K562 (cell line): Measurements from ENCODE around the gene B3GALT6. TPM values are rescaled to one million over a fixed set of nuclear protein-coding genes. Genes with fewer than 3 reads are reported as not detected.

ENCODE experiments used
- ATAC-seq: fragments of 200-7000 bp; cut with Tn5 transposase; 3 replicates; pipeline ENCODE4 v1.9.1; 2020; ENCODE audit warnings: moderate library complexity
- BruUV-seq: library from RNA; stranded (reverse); fragments of 400-500 nt; replicated peaks from 2 replicates; lab custom pipeline; 2021; lab: Mats Ljungman, UMichigan
- CTCF ChIA-PET: fragments of 300-600 bp; formaldehyde crosslinking; extraction: SDS; loops from one replicate; lab custom pipeline; 2021; ENCODE audit warnings: low intra/inter-chr PET ratio; lab: Yijun Ruan, JAX
- POLR2A ChIA-PET: fragments of 300-600, 350-650 bp; sonication (Branson Sonifier 250); formaldehyde crosslinking; extraction: SDS; loops from one replicate; lab custom pipeline; 2021; ENCODE audit warnings: antibody characterized with exemption, inconsistent platforms; lab: Yijun Ruan, JAX
- DNase-seq, 4 experiments: peaks; one replicate each; pipeline versions ENCODE4 v3.0.0 to v3.0.0-alpha.2; 2011 to 2018; ENCODE audit warnings: low spot score in 3 of 4, mixed read lengths in 3 of 4; ENCODE audit errors: extremely low read depth in 1 of 4
- FAIRE-seq: peaks from 2 replicates; lab custom pipeline; 2011; peaks lifted over from hg19 to GRCh38; lab: Jason Lieb, UNC
- H2AFZ ChIP-seq: 2 replicates; pipeline ENCODE4 v1.6.0; 2011; ENCODE audit warnings: low read depth, low read length, control low read depth, inconsistent platforms
- H3K27ac ChIP-seq: fragments of 200-600 bp; 3 replicates; pipeline ENCODE4 v1.8.0; 2011; ENCODE audit warnings: low read depth, mild to moderate bottlenecking, control low read depth, inconsistent platforms, low read length, moderate library complexity, mixed read lengths; ENCODE audit errors: extremely low read depth
- H3K27me3 ChIP-seq, 2 experiments: fragments of 300-600 bp in 1 of 2; 2 replicates in 1 of 2; 3 replicates in 1 of 2; pipeline versions ENCODE4 v1.6.0 to v1.8.0; 2011; ENCODE audit warnings: inconsistent platforms in 2 of 2, low read length in 2 of 2, mild to moderate bottlenecking in 1 of 2, mixed read lengths in 1 of 2, moderate library complexity in 1 of 2; ENCODE audit not compliant: control insufficient read depth in 2 of 2, insufficient read depth in 2 of 2
- H3K36me3 ChIP-seq: fragments of 300-600 bp; 3 replicates; pipeline ENCODE4 v1.8.0; 2011; ENCODE audit warnings: mild to moderate bottlenecking, low read length, inconsistent platforms; ENCODE audit not compliant: control insufficient read depth, insufficient read depth
- H3K4me1 ChIP-seq, 2 experiments: fragments of 200-600 bp in 1 of 2; replicated peaks in 1 of 2; 2 replicates in 1 of 2; 3 replicates in 1 of 2; pipeline versions ENCODE4 v1.5.1 to v1.8.0; 2011; ENCODE audit warnings: inconsistent platforms in 2 of 2, low read length in 2 of 2, mild to moderate bottlenecking in 1 of 2, mixed read lengths in 1 of 2, moderate library complexity in 1 of 2; ENCODE audit not compliant: control insufficient read depth in 2 of 2, insufficient read depth in 2 of 2
- H3K4me2 ChIP-seq: 2 replicates; pipeline ENCODE4 v1.6.1; 2011; ENCODE audit warnings: low read length, control low read depth, inconsistent platforms, mixed read lengths; ENCODE audit not compliant: insufficient read depth
- H3K4me3 ChIP-seq: fragments of 200-600 bp; sonication (generic), shearing (Covaris generic); 2 replicates; pipeline ENCODE4 v1.5.1; 2016; ENCODE audit warnings: control low read depth, inconsistent platforms
- H3K79me2 ChIP-seq: fragments of 200-600 bp; 3 replicates; pipeline ENCODE4 v1.8.0; 2011; ENCODE audit warnings: low read length, inconsistent platforms; ENCODE audit not compliant: control insufficient read depth, insufficient read depth
- H3K9ac ChIP-seq, 2 experiments: 2 replicates each; pipeline versions ENCODE4 v1.6.0 to v1.6.1; 2011; ENCODE audit warnings: low read depth in 2 of 2, low read length in 2 of 2, control low read depth in 1 of 2, inconsistent platforms in 1 of 2, mild to moderate bottlenecking in 1 of 2, mixed read lengths in 1 of 2; ENCODE audit not compliant: insufficient read depth in 1 of 2
- H3K9me1 ChIP-seq: one replicate; pipeline ENCODE4 v1.6.0; 2011; ENCODE audit warnings: inconsistent platforms, mild to moderate bottlenecking, low read length, moderate library complexity; ENCODE audit not compliant: control insufficient read depth, insufficient read depth
- H3K9me3 ChIP-seq: replicated peaks from 2 replicates; pipeline ENCODE4 v1.5.1; 2011; ENCODE audit warnings: low read depth, low read length, inconsistent platforms; ENCODE audit not compliant: control insufficient read depth, insufficient read depth
- H4K20me1 ChIP-seq: replicated peaks from 2 replicates; pipeline ENCODE4 v1.6.1; 2011; ENCODE audit warnings: low read length, inconsistent platforms, mixed read lengths; ENCODE audit not compliant: control insufficient read depth, insufficient read depth
- E2F5 ChIP-seq: sonication (generic); formaldehyde crosslinking; IDR thresholded peaks from 2 replicates; pipeline ENCODE4 v1.8.0; 2022; ENCODE audit warnings: mild to moderate bottlenecking, missing genetic modification reagents
- L3MBTL2 ChIP-seq: fragments of 450-650 bp; IDR thresholded peaks from 2 replicates; pipeline ENCODE4 v1.6.1; 2016; ENCODE audit warnings: mild to moderate bottlenecking, moderate library complexity
- MCM7 ChIP-seq, 2 experiments: fragments of 450-650 bp; IDR thresholded peaks; 2 replicates each; pipeline ENCODE4 v1.6.1; 2016 to 2018
- PML ChIP-seq: IDR thresholded peaks from 2 replicates; pipeline ENCODE4 v1.6.1; 2012; ENCODE audit warnings: low read length, inconsistent platforms
- PRDM10 ChIP-seq: fragments of 450-650 bp; IDR thresholded peaks from 2 replicates; pipeline ENCODE4 v1.6.1; 2018; ENCODE audit not compliant: partially characterized antibody
- RFX5 ChIP-seq: IDR thresholded peaks from 2 replicates; pipeline ENCODE4 v1.6.1; 2011; ENCODE audit warnings: low read depth, mild to moderate bottlenecking, improper control_type of control experiment, low read length
- SETDB1 ChIP-seq: IDR thresholded peaks from one replicate; pipeline ENCODE4 v1.6.1; 2012; ENCODE audit warnings: low read length, control low read depth, inconsistent platforms
- SMAD4 ChIP-seq: fragments of 250-450 bp; sonication (Bioruptor Pico); conservative IDR thresholded peaks from 2 replicates; pipeline ENCODE4 v1.8.0; 2021; ENCODE audit warnings: inconsistent platforms, mild to moderate bottlenecking, moderate library complexity
- THAP7 ChIP-seq: fragments of 250-450 bp; sonication (Bioruptor Pico); IDR thresholded peaks from 2 replicates; pipeline ENCODE4 v1.5.0; 2021
- ZNF133 ChIP-seq: fragments of 250-450 bp; sonication (Bioruptor Pico); IDR thresholded peaks from 2 replicates; pipeline ENCODE4 v1.4.0; 2020; ENCODE audit warnings: mild to moderate bottlenecking
- WGBS: fragments of 100-300 bp; shearing (Covaris generic); methylation state at CpG from one replicate; pipeline ENCODE4 v1.1.6; 2016; ENCODE audit warnings: low coverage, mixed read lengths; ENCODE audit not compliant: insufficient coverage; ENCODE audit errors: missing lambda C conversion rate; 5-methylcytosine and 5-hydroxymethylcytosine counted together
- in situ Hi-C: fragments of 300-500 bp; cut with MboI; formaldehyde crosslinking; loops from 4 replicates; pipeline ENCODE4 v1.15.0; 2018; ENCODE audit warnings: inconsistent platforms, mixed read lengths
- intact Hi-C: fragments of 100-400 bp; cut with micrococcal nuclease; formaldehyde crosslinking; loops from 2 replicates; pipeline ENCODE4 v1.14.2; 2022
- polyA plus RNA-seq, 8 experiments: library from polyadenylated mRNA; depleted of rRNA in 4 of 8; stranded (reverse) in 5 of 8; unstranded in 3 of 8; fragments of >200 nt; fragmentation: Nextera tagmentation in 2 of 8; fragmentation: Illumina TruSeq in 1 of 8; extraction: Ambion mirVana in 2 of 8; extraction: Trizol in 1 of 8; gene quantifications; 2 replicates each; pipeline versions ENCODE4 v1.2.1 to v1.2.3, GENCODE V29; 2011 to 2014; ENCODE audit warnings: inconsistent platforms in 1 of 8, missing spikeins in 1 of 8
- total RNA-seq, 7 experiments: library from RNA; depleted of rRNA in 6 of 7; stranded (reverse); fragments of >200 nt in 6 of 7; fragmentation: Illumina TruSeq in 2 of 7; extraction: Trizol in 2 of 7; gene quantifications; 2 replicates each; pipeline versions ENCODE4 v1.2.1 to v1.2.3, GENCODE V29; 2011 to 2021; ENCODE audit warnings: low replicate concordance in 1 of 7

B3GALT6 gene
- total and polyA plus RNA-seq, 9 of the 15 experiments (the other 6 are each of a cell fraction or from before 2014, with no cell fraction given) = 0.68 to 29.8 (median 9.9) TPM

- WGBS = 25% methylated on average over 5 of the region's 5 CpGs
- Histone ChIP-seq H3K4me1 (peaks cover 10 to 16% of the 10 kb centered on the region in 2 experiments), H3K79me2 (no peaks in the 10 kb centered on the region), H3K36me3 (no peaks in the 10 kb centered on the region), H3K4me3 (no peak overlapping the region), H4K20me1 (no peaks in the 10 kb centered on the region), H3K4me2 (no peak overlapping the region), H3K27me3 (no peaks in the 10 kb centered on the region; a peak in 1 of 5 replicates), H3K27ac (no peak overlapping the region), H3K9me1 (no peaks in the 10 kb centered on the region), H3K9me3 (no peaks in the 10 kb centered on the region; the same call in 1 of the 2 replicates), H2AFZ (no peak overlapping the region), H3K9ac (no peak overlapping the region)
- no peak for ATAC-seq
- POLR2A ChIA-PET = no interaction called here
- no peak for FAIRE-seq
- intact Hi-C loops (no loop called here), in situ Hi-C loops (no loop called here)
- DNase-seq = no peak
- CTCF ChIA-PET = no interaction called here
- no peak for TF ChIP-seq RFX5
- no peak for TF ChIP-seq SMAD4 (CRISPR knock-in tag)
- TF ChIP-seq PML = no peak
- TF ChIP-seq L3MBTL2 = no peak
- no peak for TF ChIP-seq MCM7 (IDR thresholded peaks at IDR 0.05)
- no peak for TF ChIP-seq SETDB1
- TF ChIP-seq ZNF133 (CRISPR knock-in tag) = no peak
- no peak for TF ChIP-seq THAP7 (CRISPR knock-in tag)
- TF ChIP-seq E2F5 (CRISPR knock-in tag) = no peak
- no peak for TF ChIP-seq PRDM10
- no TSS peak for BruUV-seq
These were observed 42.9 kb upstream of the B3GALT6 start for GRCh38 chr1:1189111-1189510.
